ENCODE data around the gene NOTCH4.
"Not testable (repeated sequence)": the region's sequence is repeated elsewhere in the genome, so short reads cannot be mapped to it uniquely, and the experiment has no call there.

DNA sequence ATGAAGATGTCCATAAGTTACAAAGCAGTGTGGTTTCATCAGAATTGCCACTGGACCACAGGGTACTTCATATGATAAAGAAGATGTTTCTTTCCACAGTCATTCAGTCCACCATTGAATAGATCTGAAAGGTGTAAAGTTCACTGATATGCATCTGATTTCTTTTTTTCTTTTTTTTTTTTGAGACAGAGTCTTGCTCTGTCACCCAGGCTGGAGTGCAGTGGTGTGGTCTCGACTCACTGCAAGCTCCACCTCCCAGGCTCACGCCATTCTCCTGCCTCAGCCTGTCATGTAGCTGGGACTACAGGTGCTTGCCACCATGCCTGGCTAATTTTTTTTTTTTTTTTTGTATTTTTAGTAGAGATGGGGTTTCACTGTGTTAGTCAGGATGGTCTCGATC is 44.6 kb upstream of the NOTCH4 start:
- TF ChIP-seq, protein P1, sequence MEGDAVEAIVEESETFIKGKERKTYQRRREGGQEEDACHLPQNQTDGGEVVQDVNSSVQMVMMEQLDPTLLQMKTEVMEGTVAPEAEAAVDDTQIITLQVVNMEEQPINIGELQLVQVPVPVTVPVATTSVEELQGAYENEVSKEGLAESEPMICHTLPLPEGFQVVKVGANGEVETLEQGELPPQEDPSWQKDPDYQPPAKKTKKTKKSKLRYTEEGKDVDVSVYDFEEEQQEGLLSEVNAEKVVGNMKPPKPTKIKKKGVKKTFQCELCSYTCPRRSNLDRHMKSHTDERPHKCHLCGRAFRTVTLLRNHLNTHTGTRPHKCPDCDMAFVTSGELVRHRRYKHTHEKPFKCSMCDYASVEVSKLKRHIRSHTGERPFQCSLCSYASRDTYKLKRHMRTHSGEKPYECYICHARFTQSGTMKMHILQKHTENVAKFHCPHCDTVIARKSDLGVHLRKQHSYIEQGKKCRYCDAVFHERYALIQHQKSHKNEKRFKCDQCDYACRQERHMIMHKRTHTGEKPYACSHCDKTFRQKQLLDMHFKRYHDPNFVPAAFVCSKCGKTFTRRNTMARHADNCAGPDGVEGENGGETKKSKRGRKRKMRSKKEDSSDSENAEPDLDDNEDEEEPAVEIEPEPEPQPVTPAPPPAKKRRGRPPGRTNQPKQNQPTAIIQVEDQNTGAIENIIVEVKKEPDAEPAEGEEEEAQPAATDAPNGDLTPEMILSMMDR (IDR thresholded peaks at IDR 0.05), result not testable (repeated sequence)
- not testable (repeated sequence) for TF ChIP-seq EP300 (IDR thresholded peaks at IDR 0.05; ENCODE audit: low read depth); POLR2A (IDR thresholded peaks at IDR 0.05)

Data from transverse colon (tissue), 3 donors.